K562 (cell line): ENCODE results near the gene GLDC. TPM values are rescaled to one million over a fixed set of nuclear protein-coding genes. Genes with fewer than 3 reads are reported as not detected.

Experiments used
- ATAC-seq: fragments of 200-7000 bp; cut with Tn5 transposase; 3 replicates; pipeline ENCODE4 v1.9.1; 2020; ENCODE audit warnings: moderate library complexity
- BruUV-seq: library from RNA; stranded (reverse); fragments of 400-500 nt; replicated peaks from 2 replicates; lab custom pipeline; 2021; lab: Mats Ljungman, UMichigan
- CTCF ChIA-PET: fragments of 300-600 bp; formaldehyde crosslinking; extraction: SDS; loops from one replicate; lab custom pipeline; 2021; ENCODE audit warnings: low intra/inter-chr PET ratio; lab: Yijun Ruan, JAX
- POLR2A ChIA-PET: fragments of 300-600, 350-650 bp; sonication (Branson Sonifier 250); formaldehyde crosslinking; extraction: SDS; loops from one replicate; lab custom pipeline; 2021; ENCODE audit warnings: antibody characterized with exemption, inconsistent platforms; lab: Yijun Ruan, JAX
- DNase-seq, 4 experiments: peaks; one replicate each; pipeline versions ENCODE4 v3.0.0 to v3.0.0-alpha.2; 2011 to 2018; ENCODE audit warnings: low spot score in 3 of 4, mixed read lengths in 3 of 4; ENCODE audit errors: extremely low read depth in 1 of 4
- FAIRE-seq: peaks from 2 replicates; lab custom pipeline; 2011; peaks lifted over from hg19 to GRCh38; lab: Jason Lieb, UNC
- H2AFZ ChIP-seq: 2 replicates; pipeline ENCODE4 v1.6.0; 2011; ENCODE audit warnings: low read depth, low read length, control low read depth, inconsistent platforms
- H3K27ac ChIP-seq: fragments of 200-600 bp; 3 replicates; pipeline ENCODE4 v1.8.0; 2011; ENCODE audit warnings: low read depth, mild to moderate bottlenecking, control low read depth, inconsistent platforms, low read length, moderate library complexity, mixed read lengths; ENCODE audit errors: extremely low read depth
- H3K27me3 ChIP-seq, 2 experiments: fragments of 300-600 bp in 1 of 2; 2 replicates in 1 of 2; 3 replicates in 1 of 2; pipeline versions ENCODE4 v1.6.0 to v1.8.0; 2011; ENCODE audit warnings: inconsistent platforms in 2 of 2, low read length in 2 of 2, mild to moderate bottlenecking in 1 of 2, mixed read lengths in 1 of 2, moderate library complexity in 1 of 2; ENCODE audit not compliant: control insufficient read depth in 2 of 2, insufficient read depth in 2 of 2
- H3K36me3 ChIP-seq: fragments of 300-600 bp; 3 replicates; pipeline ENCODE4 v1.8.0; 2011; ENCODE audit warnings: mild to moderate bottlenecking, low read length, inconsistent platforms; ENCODE audit not compliant: control insufficient read depth, insufficient read depth
- H3K4me1 ChIP-seq, 2 experiments: fragments of 200-600 bp in 1 of 2; replicated peaks in 1 of 2; 2 replicates in 1 of 2; 3 replicates in 1 of 2; pipeline versions ENCODE4 v1.5.1 to v1.8.0; 2011; ENCODE audit warnings: inconsistent platforms in 2 of 2, low read length in 2 of 2, mild to moderate bottlenecking in 1 of 2, mixed read lengths in 1 of 2, moderate library complexity in 1 of 2; ENCODE audit not compliant: control insufficient read depth in 2 of 2, insufficient read depth in 2 of 2
- H3K4me2 ChIP-seq: 2 replicates; pipeline ENCODE4 v1.6.1; 2011; ENCODE audit warnings: low read length, control low read depth, inconsistent platforms, mixed read lengths; ENCODE audit not compliant: insufficient read depth
- H3K4me3 ChIP-seq: fragments of 200-600 bp; sonication (generic), shearing (Covaris generic); 2 replicates; pipeline ENCODE4 v1.5.1; 2016; ENCODE audit warnings: control low read depth, inconsistent platforms
- H3K79me2 ChIP-seq: fragments of 200-600 bp; 3 replicates; pipeline ENCODE4 v1.8.0; 2011; ENCODE audit warnings: low read length, inconsistent platforms; ENCODE audit not compliant: control insufficient read depth, insufficient read depth
- H3K9ac ChIP-seq, 2 experiments: 2 replicates each; pipeline versions ENCODE4 v1.6.0 to v1.6.1; 2011; ENCODE audit warnings: low read depth in 2 of 2, low read length in 2 of 2, control low read depth in 1 of 2, inconsistent platforms in 1 of 2, mild to moderate bottlenecking in 1 of 2, mixed read lengths in 1 of 2; ENCODE audit not compliant: insufficient read depth in 1 of 2
- H3K9me1 ChIP-seq: one replicate; pipeline ENCODE4 v1.6.0; 2011; ENCODE audit warnings: inconsistent platforms, mild to moderate bottlenecking, low read length, moderate library complexity; ENCODE audit not compliant: control insufficient read depth, insufficient read depth
- H3K9me3 ChIP-seq: replicated peaks from 2 replicates; pipeline ENCODE4 v1.5.1; 2011; ENCODE audit warnings: low read depth, low read length, inconsistent platforms; ENCODE audit not compliant: control insufficient read depth, insufficient read depth
- H4K20me1 ChIP-seq: replicated peaks from 2 replicates; pipeline ENCODE4 v1.6.1; 2011; ENCODE audit warnings: low read length, inconsistent platforms, mixed read lengths; ENCODE audit not compliant: control insufficient read depth, insufficient read depth
- DNMT1 ChIP-seq: fragments of 450-650 bp; IDR thresholded peaks from 2 replicates; pipeline ENCODE4 v1.6.1; 2016; ENCODE audit warnings: antibody characterized with exemption, mild to moderate bottlenecking
- GTF2A2 ChIP-seq: IDR thresholded peaks from 2 replicates; pipeline ENCODE4 v1.6.1; 2016; ENCODE audit warnings: mild to moderate bottlenecking, missing genetic modification characterization, missing compliant biosample characterization
- KDM4B ChIP-seq, 2 experiments: fragments of 450-650 bp in 1 of 2; sonication (generic) in 1 of 2; IDR thresholded peaks; 2 replicates each; pipeline ENCODE4 v1.6.1; 2016 to 2017; ENCODE audit warnings: borderline replicate concordance in 2 of 2, antibody characterized with exemption in 1 of 2, low read depth in 1 of 2, mild to moderate bottlenecking in 1 of 2
- L3MBTL2 ChIP-seq: fragments of 450-650 bp; IDR thresholded peaks from 2 replicates; pipeline ENCODE4 v1.6.1; 2016; ENCODE audit warnings: mild to moderate bottlenecking, moderate library complexity
- MITF ChIP-seq: IDR thresholded peaks from 2 replicates; pipeline ENCODE4 v1.6.1; 2014; ENCODE audit warnings: antibody characterized with exemption
- PATZ1 ChIP-seq: fragments of 250-450 bp; sonication (Bioruptor Pico); IDR thresholded peaks from 2 replicates; pipeline ENCODE4 v1.5.0; 2020; ENCODE audit warnings: mild to moderate bottlenecking, borderline replicate concordance
- PBX2 ChIP-seq, 2 experiments: IDR thresholded peaks in 1 of 2; conservative IDR thresholded peaks in 1 of 2; 2 replicates each; pipeline ENCODE4 v1.6.1; 2016; ENCODE audit warnings: low read depth in 2 of 2, mild to moderate bottlenecking in 1 of 2, missing compliant biosample characterization in 1 of 2, missing genetic modification characterization in 1 of 2, moderate library complexity in 1 of 2
- PKNOX1 ChIP-seq: fragments of 450-650 bp; IDR thresholded peaks from 2 replicates; pipeline ENCODE4 v1.6.1; 2016
- PML ChIP-seq: IDR thresholded peaks from 2 replicates; pipeline ENCODE4 v1.6.1; 2012; ENCODE audit warnings: low read length, inconsistent platforms
- SMARCA4 ChIP-seq: fragments of 450-650 bp; IDR thresholded peaks from 2 replicates; pipeline ENCODE4 v1.6.1; 2016
- ZNF830 ChIP-seq: fragments of 250-450 bp; sonication (Bioruptor Pico); IDR thresholded peaks from 2 replicates; pipeline ENCODE4 v1.5.0; 2021; ENCODE audit warnings: mild to moderate bottlenecking
- WGBS: fragments of 100-300 bp; shearing (Covaris generic); methylation state at CpG from one replicate; pipeline ENCODE4 v1.1.6; 2016; ENCODE audit warnings: low coverage, mixed read lengths; ENCODE audit not compliant: insufficient coverage; ENCODE audit errors: missing lambda C conversion rate; 5-methylcytosine and 5-hydroxymethylcytosine counted together
- in situ Hi-C: fragments of 300-500 bp; cut with MboI; formaldehyde crosslinking; loops from 4 replicates; pipeline ENCODE4 v1.15.0; 2018; ENCODE audit warnings: inconsistent platforms, mixed read lengths
- intact Hi-C: fragments of 100-400 bp; cut with micrococcal nuclease; formaldehyde crosslinking; loops from 2 replicates; pipeline ENCODE4 v1.14.2; 2022
- polyA plus RNA-seq, 8 experiments: library from polyadenylated mRNA; depleted of rRNA in 4 of 8; stranded (reverse) in 5 of 8; unstranded in 3 of 8; fragments of >200 nt; fragmentation: Nextera tagmentation in 2 of 8; fragmentation: Illumina TruSeq in 1 of 8; extraction: Ambion mirVana in 2 of 8; extraction: Trizol in 1 of 8; gene quantifications; 2 replicates each; pipeline versions ENCODE4 v1.2.1 to v1.2.3, GENCODE V29; 2011 to 2014; ENCODE audit warnings: inconsistent platforms in 1 of 8, missing spikeins in 1 of 8
- total RNA-seq, 7 experiments: library from RNA; depleted of rRNA in 6 of 7; stranded (reverse); fragments of >200 nt in 6 of 7; fragmentation: Illumina TruSeq in 2 of 7; extraction: Trizol in 2 of 7; gene quantifications; 2 replicates each; pipeline versions ENCODE4 v1.2.1 to v1.2.3, GENCODE V29; 2011 to 2021; ENCODE audit warnings: low replicate concordance in 1 of 7

GLDC gene
- total and polyA plus RNA-seq, 9 of the 15 experiments (the other 6 are each of a cell fraction or from before 2014, with no cell fraction given): 0.03 to 0.27 (median 0.08) TPM; not detected in 6

- 22% methylated on average over 11 of the region's 11 CpGs for WGBS
- Histone ChIP-seq H3K9me3 (no peaks in the 10 kb centered on the region), H3K4me3 (no peak overlapping the region), H3K27me3 (peaks cover 0 to 19% of the 10 kb centered on the region in 2 experiments; a peak in 1 of 5 replicates), H2AFZ (no peak overlapping the region), H3K9me1 (no peaks in the 10 kb centered on the region), H4K20me1 (no peaks in the 10 kb centered on the region), H3K36me3 (no peaks in the 10 kb centered on the region), H3K9ac (no peak overlapping the region), H3K79me2 (no peaks in the 10 kb centered on the region), H3K4me2 (no peak overlapping the region), H3K27ac (no peak overlapping the region), H3K4me1 (no peaks in the 10 kb centered on the region; a peak in 1 of 5 replicates)
- POLR2A ChIA-PET: interaction anchor here (0.6 to 0.7 kb wide), 2 partner anchors 158 to 469 kb away, joined by 3 read pairs; no protein-coding TSS in a partner anchor
- in situ Hi-C loops: no loop called here
- ATAC-seq (no peak), FAIRE-seq (no peak), DNase-seq (no peak)
- CTCF ChIA-PET: no interaction called here
- TF ChIP-seq KDM4B (IDR thresholded peaks at IDR 0.05; ENCODE audit: borderline replicate concordance in 2 of 2, low read depth in 1 of 2) (no peak), MITF (no peak), SMARCA4 (no peak), L3MBTL2 (no peak), ZNF830 (CRISPR knock-in tag) (no peak), GTF2A2 (no peak), PBX2 (CRISPR knock-in tag; IDR thresholded peaks at IDR 0.05; ENCODE audit: low read depth) (no peak), PBX2 (tag; conservative IDR thresholded peaks at IDR 0.05; ENCODE audit: low read depth) (peak; percentile 39; the same call in 1 of the 2 replicates), PML (no peak), PATZ1 (CRISPR knock-in tag) (no peak), DNMT1 (no peak), PKNOX1 (peak; percentile 90)
- BruUV-seq: no TSS peak
- intact Hi-C loops: no loop called here
Observed at GRCh38 chr9:6630502-6631206, 14.9 kb downstream of the GLDC start.
